ENCODE results near the gene SPACA1. TPM values are rescaled to one million over a fixed set of nuclear protein-coding genes. Genes with fewer than 3 reads are reported as not detected.

SPACA1 gene
- total and polyA plus RNA-seq, 4 donors, result not detected

DNA sequence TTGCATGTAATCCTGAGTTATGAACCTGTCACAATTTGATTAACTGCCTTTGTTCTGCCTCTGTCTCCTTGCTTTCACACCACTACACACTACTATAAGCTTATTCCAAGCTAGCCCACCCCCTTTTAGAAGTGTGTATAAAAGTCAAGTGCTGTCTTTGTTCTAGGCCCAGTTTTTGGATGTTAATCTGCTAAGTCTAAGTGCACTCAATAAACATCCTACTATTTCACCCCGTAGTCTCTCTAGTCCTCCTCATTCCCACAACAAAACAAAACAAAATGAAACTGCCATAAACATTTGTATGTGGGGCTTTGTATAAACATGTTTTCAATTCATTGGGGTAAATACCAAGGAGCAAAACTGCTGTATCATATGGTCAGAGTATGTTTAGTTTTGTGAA lies 16.1 kb upstream of the SPACA1 start:
- Histone ChIP-seq H3K4me3 (ENCODE audit: low read depth in 1 of 3, low read length in 3 of 3) (no peak overlapping the region), H3K27ac (ENCODE audit: low read depth in 1 of 2, low read length in 2 of 2) (no peak overlapping the region), H3K9ac (ENCODE audit: low read depth in 1 of 2, low read length in 2 of 2) (no peak overlapping the region), H3K4me1 (ENCODE audit: control insufficient read depth in 4 of 4, insufficient read depth in 4 of 4, low read length in 3 of 4) (no peaks in the 10 kb centered on the region), H3K27me3 (ENCODE audit: control insufficient read depth in 4 of 4, insufficient read depth in 4 of 4, low read length in 3 of 4) (no peaks in the 10 kb centered on the region), H3K9me3 (ENCODE audit: control insufficient read depth in 4 of 4, low read length in 3 of 4) (peaks cover 4 to 23% (median 6%) of the 10 kb centered on the region in 4 donors), H3K36me3 (ENCODE audit: control insufficient read depth in 4 of 4, insufficient read depth in 3 of 4, low read depth in 1 of 4, low read length in 3 of 4) (no peaks in the 10 kb centered on the region)
- 86% methylated on average over 1 of the region's 1 CpG for WGBS
- no peak for TF ChIP-seq RAD21 (IDR thresholded peaks at IDR 0.05)
- TF ChIP-seq, protein P1, sequence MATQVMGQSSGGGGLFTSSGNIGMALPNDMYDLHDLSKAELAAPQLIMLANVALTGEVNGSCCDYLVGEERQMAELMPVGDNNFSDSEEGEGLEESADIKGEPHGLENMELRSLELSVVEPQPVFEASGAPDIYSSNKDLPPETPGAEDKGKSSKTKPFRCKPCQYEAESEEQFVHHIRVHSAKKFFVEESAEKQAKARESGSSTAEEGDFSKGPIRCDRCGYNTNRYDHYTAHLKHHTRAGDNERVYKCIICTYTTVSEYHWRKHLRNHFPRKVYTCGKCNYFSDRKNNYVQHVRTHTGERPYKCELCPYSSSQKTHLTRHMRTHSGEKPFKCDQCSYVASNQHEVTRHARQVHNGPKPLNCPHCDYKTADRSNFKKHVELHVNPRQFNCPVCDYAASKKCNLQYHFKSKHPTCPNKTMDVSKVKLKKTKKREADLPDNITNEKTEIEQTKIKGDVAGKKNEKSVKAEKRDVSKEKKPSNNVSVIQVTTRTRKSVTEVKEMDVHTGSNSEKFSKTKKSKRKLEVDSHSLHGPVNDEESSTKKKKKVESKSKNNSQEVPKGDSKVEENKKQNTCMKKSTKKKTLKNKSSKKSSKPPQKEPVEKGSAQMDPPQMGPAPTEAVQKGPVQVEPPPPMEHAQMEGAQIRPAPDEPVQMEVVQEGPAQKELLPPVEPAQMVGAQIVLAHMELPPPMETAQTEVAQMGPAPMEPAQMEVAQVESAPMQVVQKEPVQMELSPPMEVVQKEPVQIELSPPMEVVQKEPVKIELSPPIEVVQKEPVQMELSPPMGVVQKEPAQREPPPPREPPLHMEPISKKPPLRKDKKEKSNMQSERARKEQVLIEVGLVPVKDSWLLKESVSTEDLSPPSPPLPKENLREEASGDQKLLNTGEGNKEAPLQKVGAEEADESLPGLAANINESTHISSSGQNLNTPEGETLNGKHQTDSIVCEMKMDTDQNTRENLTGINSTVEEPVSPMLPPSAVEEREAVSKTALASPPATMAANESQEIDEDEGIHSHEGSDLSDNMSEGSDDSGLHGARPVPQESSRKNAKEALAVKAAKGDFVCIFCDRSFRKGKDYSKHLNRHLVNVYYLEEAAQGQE (IDR thresholded peaks at IDR 0.05), result no peak
- TF ChIP-seq RXRA (IDR thresholded peaks at IDR 0.05), result no peak
- TF ChIP-seq NR2F2 (IDR thresholded peaks at IDR 0.05), result no peak
- TF ChIP-seq, protein P2, sequence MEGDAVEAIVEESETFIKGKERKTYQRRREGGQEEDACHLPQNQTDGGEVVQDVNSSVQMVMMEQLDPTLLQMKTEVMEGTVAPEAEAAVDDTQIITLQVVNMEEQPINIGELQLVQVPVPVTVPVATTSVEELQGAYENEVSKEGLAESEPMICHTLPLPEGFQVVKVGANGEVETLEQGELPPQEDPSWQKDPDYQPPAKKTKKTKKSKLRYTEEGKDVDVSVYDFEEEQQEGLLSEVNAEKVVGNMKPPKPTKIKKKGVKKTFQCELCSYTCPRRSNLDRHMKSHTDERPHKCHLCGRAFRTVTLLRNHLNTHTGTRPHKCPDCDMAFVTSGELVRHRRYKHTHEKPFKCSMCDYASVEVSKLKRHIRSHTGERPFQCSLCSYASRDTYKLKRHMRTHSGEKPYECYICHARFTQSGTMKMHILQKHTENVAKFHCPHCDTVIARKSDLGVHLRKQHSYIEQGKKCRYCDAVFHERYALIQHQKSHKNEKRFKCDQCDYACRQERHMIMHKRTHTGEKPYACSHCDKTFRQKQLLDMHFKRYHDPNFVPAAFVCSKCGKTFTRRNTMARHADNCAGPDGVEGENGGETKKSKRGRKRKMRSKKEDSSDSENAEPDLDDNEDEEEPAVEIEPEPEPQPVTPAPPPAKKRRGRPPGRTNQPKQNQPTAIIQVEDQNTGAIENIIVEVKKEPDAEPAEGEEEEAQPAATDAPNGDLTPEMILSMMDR (IDR thresholded peaks at IDR 0.05; ENCODE audit: low read depth, low read length, missing input control), result no peak
- TF ChIP-seq FOXA2 (IDR thresholded peaks at IDR 0.05), result no peak
- TF ChIP-seq YY1 (IDR thresholded peaks at IDR 0.05), result no peak
- TF ChIP-seq, protein P3, sequence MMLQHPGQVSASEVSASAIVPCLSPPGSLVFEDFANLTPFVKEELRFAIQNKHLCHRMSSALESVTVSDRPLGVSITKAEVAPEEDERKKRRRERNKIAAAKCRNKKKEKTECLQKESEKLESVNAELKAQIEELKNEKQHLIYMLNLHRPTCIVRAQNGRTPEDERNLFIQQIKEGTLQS (IDR thresholded peaks at IDR 0.05), result no peak
- no peak for TF ChIP-seq GABPA (IDR thresholded peaks at IDR 0.05 in 1 of 2, conservative IDR thresholded peaks at IDR 0.05 in 1 of 2)
- TF ChIP-seq HNF4G (IDR thresholded peaks at IDR 0.05), result no peak
- TF ChIP-seq JUND (IDR thresholded peaks at IDR 0.05), result no peak
- no peak for TF ChIP-seq FOXA1 (IDR thresholded peaks at IDR 0.05)
- TF ChIP-seq, protein P4, sequence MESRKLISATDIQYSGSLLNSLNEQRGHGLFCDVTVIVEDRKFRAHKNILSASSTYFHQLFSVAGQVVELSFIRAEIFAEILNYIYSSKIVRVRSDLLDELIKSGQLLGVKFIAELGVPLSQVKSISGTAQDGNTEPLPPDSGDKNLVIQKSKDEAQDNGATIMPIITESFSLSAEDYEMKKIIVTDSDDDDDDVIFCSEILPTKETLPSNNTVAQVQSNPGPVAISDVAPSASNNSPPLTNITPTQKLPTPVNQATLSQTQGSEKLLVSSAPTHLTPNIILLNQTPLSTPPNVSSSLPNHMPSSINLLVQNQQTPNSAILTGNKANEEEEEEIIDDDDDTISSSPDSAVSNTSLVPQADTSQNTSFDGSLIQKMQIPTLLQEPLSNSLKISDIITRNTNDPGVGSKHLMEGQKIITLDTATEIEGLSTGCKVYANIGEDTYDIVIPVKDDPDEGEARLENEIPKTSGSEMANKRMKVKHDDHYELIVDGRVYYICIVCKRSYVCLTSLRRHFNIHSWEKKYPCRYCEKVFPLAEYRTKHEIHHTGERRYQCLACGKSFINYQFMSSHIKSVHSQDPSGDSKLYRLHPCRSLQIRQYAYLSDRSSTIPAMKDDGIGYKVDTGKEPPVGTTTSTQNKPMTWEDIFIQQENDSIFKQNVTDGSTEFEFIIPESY (IDR thresholded peaks at IDR 0.05), result no peak
- DNase-seq (ENCODE audit: low spot score), result no peak

DNA sequence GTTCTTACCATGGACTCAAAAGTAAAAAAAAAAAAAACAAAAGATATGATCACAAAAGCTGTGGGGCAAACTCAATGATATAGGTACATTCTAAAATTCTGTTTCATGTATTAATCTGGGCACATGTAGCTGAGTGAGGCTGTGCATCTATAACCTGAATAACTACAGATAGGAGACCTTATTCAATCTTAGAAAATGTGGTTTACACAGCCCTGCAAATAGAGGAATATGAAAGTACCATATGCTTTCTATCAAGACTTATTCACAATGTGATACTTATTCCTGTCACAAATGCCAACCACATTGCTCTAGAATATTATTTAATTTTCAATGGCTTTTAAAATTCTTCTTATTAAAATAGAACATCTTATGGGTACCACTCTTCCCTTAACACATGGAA lies 3.1 kb upstream of the SPACA1 start:
- H3K9me3 ChIP-seq (ENCODE audit: control insufficient read depth in 4 of 4, low read length in 3 of 4), result peaks cover 0 to 3% (median 1%) of the 10 kb centered on the region in 4 donors
- DNase-seq (ENCODE audit: low spot score), result no peak
- no peak overlapping the region for H3K9ac ChIP-seq (ENCODE audit: low read depth in 1 of 2, low read length in 2 of 2)
- H3K27ac ChIP-seq (ENCODE audit: low read depth in 1 of 2, low read length in 2 of 2), result no peak overlapping the region
- TF ChIP-seq HNF4G (IDR thresholded peaks at IDR 0.05) (no peak), NR2F2 (IDR thresholded peaks at IDR 0.05) (no peak), YY1 (IDR thresholded peaks at IDR 0.05) (no peak), FOXA2 (IDR thresholded peaks at IDR 0.05) (no peak), RAD21 (IDR thresholded peaks at IDR 0.05) (no peak), FOXA1 (IDR thresholded peaks at IDR 0.05) (no peak), GABPA (IDR thresholded peaks at IDR 0.05 in 1 of 2, conservative IDR thresholded peaks at IDR 0.05 in 1 of 2) (no peak), HNF4A (conservative IDR thresholded peaks at IDR 0.05) (no peak), EGR1 (IDR thresholded peaks at IDR 0.05; ENCODE audit: low read depth in 2 of 2) (no peak)
- TF ChIP-seq, protein P5, sequence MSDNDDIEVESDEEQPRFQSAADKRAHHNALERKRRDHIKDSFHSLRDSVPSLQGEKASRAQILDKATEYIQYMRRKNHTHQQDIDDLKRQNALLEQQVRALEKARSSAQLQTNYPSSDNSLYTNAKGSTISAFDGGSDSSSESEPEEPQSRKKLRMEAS (IDR thresholded peaks at IDR 0.05), result no peak
- TF ChIP-seq, protein P4 (IDR thresholded peaks at IDR 0.05), result no peak
- no peaks in the 10 kb centered on the region for H3K27me3 ChIP-seq (ENCODE audit: control insufficient read depth in 4 of 4, insufficient read depth in 4 of 4, low read length in 3 of 4)
- H3K36me3 ChIP-seq (ENCODE audit: control insufficient read depth in 4 of 4, insufficient read depth in 3 of 4, low read depth in 1 of 4, low read length in 3 of 4), result no peaks in the 10 kb centered on the region
- H3K4me1 ChIP-seq (ENCODE audit: control insufficient read depth in 4 of 4, insufficient read depth in 4 of 4, low read length in 3 of 4), result no peaks in the 10 kb centered on the region
- no peak overlapping the region for H3K4me3 ChIP-seq (ENCODE audit: low read depth in 1 of 3, low read length in 3 of 3)
